ENCODE results near the gene ZNHIT3.
"Not testable (repeated sequence)": the region's sequence is repeated elsewhere in the genome, so short reads cannot be mapped to it uniquely, and the experiment has no call there.

ZNHIT3 gene

DNA sequence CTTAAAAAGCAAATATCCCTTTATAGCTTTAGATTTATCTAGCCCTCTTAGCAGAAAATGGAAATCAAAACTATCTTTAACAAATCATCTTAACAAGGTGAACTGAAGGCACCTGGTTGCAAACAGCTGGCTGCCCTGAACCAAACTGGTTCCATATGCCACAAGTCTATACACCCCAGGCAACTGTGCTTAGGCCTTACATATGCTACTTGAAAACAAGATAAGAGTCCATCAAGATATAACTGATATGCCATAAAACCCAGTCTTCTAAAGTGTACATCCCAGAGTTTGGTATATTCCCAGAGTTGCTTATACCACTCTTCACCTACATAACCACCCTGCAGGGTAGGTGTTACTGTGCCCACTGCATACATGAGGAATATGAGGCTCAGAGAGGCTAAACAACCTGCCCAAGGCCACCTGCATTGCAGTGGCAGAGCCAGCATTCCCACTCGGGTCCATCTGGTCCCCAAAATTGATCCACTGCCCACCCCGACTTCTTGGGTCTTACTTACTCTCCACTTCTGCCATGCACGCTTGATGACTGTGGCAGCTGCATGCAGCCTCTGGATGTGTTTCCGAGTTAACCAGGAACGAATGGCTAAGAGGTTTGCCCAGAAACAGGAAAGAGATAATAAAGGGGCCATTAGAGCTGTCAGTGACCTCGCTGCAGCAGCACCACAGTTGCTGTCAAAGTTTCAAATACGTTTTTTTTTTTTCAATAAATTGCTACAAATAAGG, 12.2 kb downstream of the ZNHIT3 start:
- DNase-seq (ENCODE audit: low spot score), result no peak
- no peak overlapping the region for H3K27ac Mint-ChIP-seq
- H3K4me1 Mint-ChIP-seq (ENCODE audit: low read depth), result no peaks in the 10 kb centered on the region
- no peaks in the 10 kb centered on the region for H3K27me3 Mint-ChIP-seq (ENCODE audit: low read depth)
- H3K36me3 Mint-ChIP-seq (ENCODE audit: low read depth), result peaks cover 38% of the 10 kb centered on the region
- H3K9me3 Mint-ChIP-seq, result no peaks in the 10 kb centered on the region
- no peak overlapping the region for H3K4me3 Mint-ChIP-seq

DNA sequence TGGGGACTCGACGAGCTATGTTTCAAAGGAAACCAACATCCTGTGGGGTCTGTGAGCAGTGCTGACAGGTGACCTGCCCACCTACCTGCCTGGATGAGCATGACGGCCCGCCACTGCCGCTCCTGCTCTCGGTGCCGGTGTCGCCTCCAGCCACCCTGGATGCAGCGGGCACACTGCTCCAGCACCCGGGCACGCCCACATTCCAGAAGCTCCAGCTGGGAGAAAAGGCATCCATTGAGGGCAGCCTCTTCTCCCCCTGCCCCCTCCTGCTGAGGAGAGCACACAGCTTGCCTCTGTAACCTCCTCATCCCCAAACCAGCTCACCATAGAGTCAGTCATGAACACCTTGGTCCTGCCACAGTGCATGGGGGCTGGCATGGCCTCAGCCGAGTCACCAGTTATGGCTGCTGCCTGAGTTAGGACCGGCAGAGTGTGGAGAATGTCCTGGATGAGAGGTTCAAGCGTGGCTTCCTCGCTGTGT, 14.3 kb downstream of the ZNHIT3 start:
- DNase-seq (ENCODE audit: low spot score), result no peak
- no peaks in the 10 kb centered on the region for H3K27me3 Mint-ChIP-seq (ENCODE audit: low read depth)
- H3K4me1 Mint-ChIP-seq (ENCODE audit: low read depth), result no peaks in the 10 kb centered on the region
- no peak overlapping the region for H3K27ac Mint-ChIP-seq
- peaks cover 35% of the 10 kb centered on the region for H3K36me3 Mint-ChIP-seq (ENCODE audit: low read depth)
- no peak overlapping the region for H3K4me3 Mint-ChIP-seq
- H3K9me3 Mint-ChIP-seq, result no peaks in the 10 kb centered on the region

GRCh38 chr17:36501351-36501750, 14.9 kb downstream of the ZNHIT3 start:
- Mint-ChIP-seq H3K9me3 (no peaks in the 10 kb centered on the region), H3K27ac (no peak overlapping the region), H3K4me1 (ENCODE audit: low read depth) (no peaks in the 10 kb centered on the region), H3K27me3 (ENCODE audit: low read depth) (no peaks in the 10 kb centered on the region), H3K36me3 (ENCODE audit: low read depth) (peaks cover 35% of the 10 kb centered on the region), H3K4me3 (no peak overlapping the region)
- no peak for DNase-seq (ENCODE audit: low spot score)

DNA sequence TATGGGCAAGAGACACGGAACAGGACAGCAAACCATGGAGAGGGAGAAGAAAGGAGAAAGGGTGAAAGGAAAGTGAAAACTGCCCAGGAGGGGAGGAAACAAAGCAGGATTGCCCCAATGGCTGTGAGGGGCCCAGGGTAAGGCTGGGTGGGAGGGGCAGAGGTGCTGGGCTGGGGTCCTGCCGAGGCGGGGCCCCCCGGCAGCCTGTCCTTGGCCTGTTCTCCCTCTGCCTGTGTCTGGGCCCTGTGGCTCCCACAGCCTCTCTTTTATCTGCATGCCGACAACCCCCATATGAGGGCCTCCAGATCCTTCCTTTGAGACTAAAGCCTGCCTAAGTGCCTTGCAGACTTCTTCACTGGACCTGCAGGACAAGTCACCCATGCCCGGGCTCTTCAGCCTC, 15.5 kb downstream of the ZNHIT3 start:
- H3K4me1 Mint-ChIP-seq (ENCODE audit: low read depth), result no peaks in the 10 kb centered on the region
- DNase-seq (ENCODE audit: low spot score), result no peak
- H3K9me3 Mint-ChIP-seq, result no peaks in the 10 kb centered on the region
- H3K27me3 Mint-ChIP-seq (ENCODE audit: low read depth), result no peaks in the 10 kb centered on the region
- H3K27ac Mint-ChIP-seq, result no peak overlapping the region
- H3K36me3 Mint-ChIP-seq (ENCODE audit: low read depth), result peaks cover 41% of the 10 kb centered on the region
- no peak overlapping the region for H3K4me3 Mint-ChIP-seq

DNA sequence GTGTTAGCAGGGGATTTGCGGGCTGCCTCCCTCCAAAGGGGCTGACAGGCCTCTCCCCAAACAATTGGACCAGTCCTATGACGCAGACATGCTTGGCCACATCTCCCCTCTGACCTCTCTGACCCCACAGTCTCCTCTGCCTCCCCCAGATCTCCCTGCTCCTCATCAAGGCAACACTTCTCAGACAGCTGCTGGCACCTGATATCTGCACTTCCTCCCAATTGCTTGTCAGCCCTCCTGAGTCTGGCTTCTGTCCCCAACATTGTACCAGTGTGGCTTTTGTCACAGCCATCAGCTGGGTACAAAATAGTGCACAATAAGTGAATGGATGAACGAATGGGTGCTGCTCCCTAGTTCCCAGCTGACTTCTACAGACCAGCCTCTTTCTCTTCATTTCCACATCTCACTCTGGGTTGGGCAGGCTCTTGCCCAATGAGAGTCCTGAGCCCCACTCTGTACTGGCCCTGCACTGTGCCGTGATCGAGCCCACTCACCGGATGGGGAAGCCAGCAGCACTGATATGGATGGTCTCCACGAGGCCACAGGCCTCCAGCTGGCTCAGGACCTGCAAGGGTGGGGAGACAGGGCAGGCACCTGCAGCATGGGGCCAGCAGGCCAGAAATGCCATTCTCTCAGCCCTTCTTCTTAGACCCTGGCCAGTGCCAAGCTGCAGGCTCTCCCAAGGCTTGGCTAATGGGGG, 17.1 kb downstream of the ZNHIT3 start:
- H3K27ac Mint-ChIP-seq, result no peak overlapping the region
- no peak overlapping the region for H3K4me3 Mint-ChIP-seq
- no peaks in the 10 kb centered on the region for H3K4me1 Mint-ChIP-seq (ENCODE audit: low read depth)
- no peak for DNase-seq (ENCODE audit: low spot score)
- no peaks in the 10 kb centered on the region for H3K9me3 Mint-ChIP-seq
- peaks cover 39% of the 10 kb centered on the region for H3K36me3 Mint-ChIP-seq (ENCODE audit: low read depth)
- H3K27me3 Mint-ChIP-seq (ENCODE audit: low read depth), result no peaks in the 10 kb centered on the region

DNA sequence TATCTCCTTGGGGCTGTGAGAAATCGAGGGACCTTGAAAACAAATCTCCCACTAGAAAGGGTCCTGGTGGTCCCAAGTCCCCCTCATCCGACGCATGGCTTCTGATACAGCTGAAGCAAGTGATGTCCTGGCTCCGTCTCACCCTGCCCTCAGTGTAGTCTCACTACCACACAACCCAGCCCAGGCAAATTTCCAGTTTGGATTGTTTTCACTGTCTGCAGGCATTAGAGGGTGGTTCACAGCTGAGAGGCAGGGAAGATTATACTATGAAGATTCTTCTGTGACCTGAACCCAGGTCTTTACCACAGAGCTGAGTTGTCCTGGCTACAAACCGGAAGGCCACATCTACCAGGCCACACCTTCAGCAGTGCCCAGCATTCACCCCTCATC, 17.7 kb downstream of the ZNHIT3 start:
- H3K4me1 Mint-ChIP-seq (ENCODE audit: low read depth), result no peaks in the 10 kb centered on the region
- H3K4me3 Mint-ChIP-seq, result no peak overlapping the region
- H3K27ac Mint-ChIP-seq, result no peak overlapping the region
- H3K9me3 Mint-ChIP-seq, result no peaks in the 10 kb centered on the region
- DNase-seq (ENCODE audit: low spot score), result no peak
- no peaks in the 10 kb centered on the region for H3K27me3 Mint-ChIP-seq (ENCODE audit: low read depth)
- H3K36me3 Mint-ChIP-seq (ENCODE audit: low read depth), result peaks cover 40% of the 10 kb centered on the region

DNA sequence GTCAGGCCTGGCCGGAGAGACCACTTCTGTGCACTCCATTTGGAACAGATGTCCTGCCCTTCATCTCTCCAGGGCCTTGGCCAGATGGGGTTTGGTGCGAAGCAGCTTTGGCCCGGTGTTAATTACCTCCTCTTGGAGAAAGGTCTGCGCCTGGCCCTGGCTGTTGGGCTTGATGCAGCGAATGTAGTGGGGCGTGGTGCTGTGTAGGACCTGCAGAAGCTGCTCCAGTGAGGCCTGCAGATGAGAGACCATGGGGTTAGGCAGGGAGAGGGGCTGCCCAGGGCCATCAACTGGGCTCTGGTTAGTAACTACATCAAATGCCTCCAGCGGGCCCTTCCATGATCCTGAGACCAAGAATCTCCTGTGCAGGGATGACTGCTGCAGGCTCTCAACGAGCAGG, 18.7 kb downstream of the ZNHIT3 start:
- no peaks in the 10 kb centered on the region for H3K4me1 Mint-ChIP-seq (ENCODE audit: low read depth)
- DNase-seq (ENCODE audit: low spot score), result no peak
- H3K9me3 Mint-ChIP-seq, result no peaks in the 10 kb centered on the region
- no peak overlapping the region for H3K4me3 Mint-ChIP-seq
- no peak overlapping the region for H3K27ac Mint-ChIP-seq
- H3K27me3 Mint-ChIP-seq (ENCODE audit: low read depth), result no peaks in the 10 kb centered on the region
- peaks cover 46% of the 10 kb centered on the region for H3K36me3 Mint-ChIP-seq (ENCODE audit: low read depth)

DNA sequence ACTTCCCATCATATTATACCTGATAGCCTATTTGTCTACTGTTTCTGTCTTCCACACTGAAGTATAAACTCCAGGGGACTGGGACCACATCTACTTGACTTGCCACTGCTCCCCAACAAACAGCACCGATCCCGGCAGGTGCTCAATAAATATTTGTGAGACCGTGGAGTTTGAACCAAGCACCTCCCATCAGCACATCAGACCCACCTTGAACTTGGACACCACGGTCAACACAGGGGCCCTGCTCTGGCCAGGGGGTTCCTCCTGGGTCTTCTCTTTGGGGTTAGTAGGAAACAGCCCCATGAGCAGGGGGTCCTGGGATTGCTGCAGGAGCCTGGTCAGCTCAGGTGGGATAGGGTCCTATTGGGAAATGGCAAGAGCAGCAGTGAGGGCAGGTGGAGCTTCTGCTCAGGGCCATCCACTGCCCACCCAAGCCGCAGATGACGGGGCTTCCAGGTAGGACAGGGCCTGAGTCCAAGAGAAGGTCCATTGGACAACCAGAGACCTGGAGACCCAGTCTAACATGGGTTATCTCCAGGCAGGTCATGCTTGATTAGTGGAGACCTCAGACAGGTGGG, 19.9 kb downstream of the ZNHIT3 start:
- no peak overlapping the region for H3K4me3 Mint-ChIP-seq
- H3K27ac Mint-ChIP-seq, result no peak overlapping the region
- no peaks in the 10 kb centered on the region for H3K27me3 Mint-ChIP-seq (ENCODE audit: low read depth)
- DNase-seq (ENCODE audit: low spot score), result no peak
- no peaks in the 10 kb centered on the region for H3K9me3 Mint-ChIP-seq
- H3K4me1 Mint-ChIP-seq (ENCODE audit: low read depth), result no peaks in the 10 kb centered on the region
- peaks cover 51% of the 10 kb centered on the region for H3K36me3 Mint-ChIP-seq (ENCODE audit: low read depth)

DNA sequence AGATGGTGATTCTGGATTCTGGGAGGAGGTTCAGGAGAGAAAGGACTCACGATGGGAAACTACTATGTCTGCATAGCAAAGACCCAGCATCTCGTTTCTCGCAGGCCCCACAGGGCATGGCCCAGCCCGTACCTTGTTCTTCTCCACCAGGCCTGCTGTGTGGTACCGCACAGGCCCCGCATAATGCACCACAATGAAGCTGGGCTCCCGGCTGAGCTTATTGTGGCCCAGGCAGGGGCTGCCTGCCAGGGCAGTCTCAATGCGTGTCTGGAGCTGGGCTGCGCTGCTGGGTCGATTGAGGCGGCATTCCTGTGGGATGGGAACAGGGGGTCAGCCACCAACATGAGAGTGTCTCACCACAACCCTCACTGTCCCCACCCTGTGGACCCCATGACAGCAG, 20.4 kb downstream of the ZNHIT3 start:
- no peaks in the 10 kb centered on the region for H3K27me3 Mint-ChIP-seq (ENCODE audit: low read depth)
- no peak for DNase-seq (ENCODE audit: low spot score)
- H3K36me3 Mint-ChIP-seq (ENCODE audit: low read depth), result peaks cover 49% of the 10 kb centered on the region
- H3K4me1 Mint-ChIP-seq (ENCODE audit: low read depth), result no peaks in the 10 kb centered on the region
- H3K27ac Mint-ChIP-seq, result no peak overlapping the region
- no peak overlapping the region for H3K4me3 Mint-ChIP-seq
- H3K9me3 Mint-ChIP-seq, result no peaks in the 10 kb centered on the region

DNA sequence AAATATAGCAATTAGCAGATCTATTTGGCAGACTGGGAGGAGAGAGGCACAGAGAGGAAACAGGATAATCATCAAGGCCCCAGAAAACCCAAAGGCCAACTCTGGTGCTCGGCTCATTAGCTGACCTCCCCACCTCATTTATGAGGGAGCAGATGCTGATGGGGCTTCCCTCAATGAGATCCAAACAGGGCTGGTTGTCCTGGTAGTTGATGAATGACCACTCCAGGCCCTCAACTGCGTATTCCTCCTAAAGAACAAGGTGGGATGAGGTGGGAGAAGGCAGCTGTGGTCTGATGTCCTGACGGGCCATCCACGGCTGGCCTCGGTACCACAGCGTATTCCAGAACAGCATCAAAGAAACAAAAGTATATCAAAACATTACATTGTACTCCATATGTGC, 20.8 kb downstream of the ZNHIT3 start:
- Mint-ChIP-seq H3K9me3 (no peaks in the 10 kb centered on the region), H3K27ac (no peak overlapping the region), H3K4me3 (no peak overlapping the region), H3K4me1 (ENCODE audit: low read depth) (no peaks in the 10 kb centered on the region), H3K27me3 (ENCODE audit: low read depth) (no peaks in the 10 kb centered on the region), H3K36me3 (ENCODE audit: low read depth) (peaks cover 48% of the 10 kb centered on the region)
- DNase-seq (ENCODE audit: low spot score), result no peak

GRCh38 chr17:36508439-36508838, 22.0 kb downstream of the ZNHIT3 start:
- not testable (repeated sequence) for H3K27me3 Mint-ChIP-seq (ENCODE audit: low read depth); H3K4me3 Mint-ChIP-seq; H3K27ac Mint-ChIP-seq; DNase-seq (ENCODE audit: low spot score); H3K9me3 Mint-ChIP-seq; H3K4me1 Mint-ChIP-seq (ENCODE audit: low read depth)
- peaks cover 49% of the 10 kb centered on the region for H3K36me3 Mint-ChIP-seq (ENCODE audit: low read depth)

DNA sequence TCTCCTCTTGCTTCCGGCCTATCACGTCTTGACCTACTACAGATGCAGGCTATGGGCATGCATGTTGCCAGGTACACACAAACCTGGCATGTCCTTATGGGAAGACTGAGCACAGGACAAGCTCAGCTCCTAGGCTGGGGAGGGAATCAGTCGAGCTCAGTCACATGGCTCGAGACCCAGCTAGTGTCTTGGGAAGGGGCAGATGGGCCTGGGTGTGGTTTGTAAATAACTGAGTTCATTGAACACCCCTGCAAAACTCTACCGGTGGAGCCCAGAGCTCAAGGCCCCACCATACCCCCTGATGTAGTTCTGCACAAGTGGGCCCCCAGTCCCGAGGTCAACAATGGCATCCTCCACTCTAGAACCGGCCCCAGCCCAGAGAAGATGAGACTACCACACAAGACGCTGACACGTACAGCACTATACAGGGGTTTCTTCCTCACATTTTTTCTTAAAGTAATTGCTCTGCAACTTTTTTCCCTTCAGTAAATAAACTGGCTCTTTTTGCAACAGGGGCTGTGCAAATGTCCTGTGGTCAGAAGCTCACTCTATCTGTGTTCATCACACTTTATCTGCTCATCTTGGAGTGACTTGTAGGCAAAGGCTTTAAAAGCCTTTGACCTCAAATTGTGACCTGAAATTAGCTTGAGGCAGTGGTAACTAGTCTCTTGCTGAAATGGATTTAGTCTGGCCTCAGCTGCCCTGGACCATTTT, 22.9 kb downstream of the ZNHIT3 start:
- Mint-ChIP-seq H3K36me3 (ENCODE audit: low read depth) (peaks cover 42% of the 10 kb centered on the region), H3K27ac (no peak overlapping the region), H3K4me3 (no peak overlapping the region), H3K4me1 (ENCODE audit: low read depth) (no peaks in the 10 kb centered on the region), H3K9me3 (no peaks in the 10 kb centered on the region), H3K27me3 (ENCODE audit: low read depth) (no peaks in the 10 kb centered on the region)
- DNase-seq (ENCODE audit: low spot score), result no peak

- Mint-ChIP-seq H3K4me1 (ENCODE audit: low read depth) (no peaks in the 10 kb centered on the region), H3K4me3 (no peak overlapping the region), H3K9me3 (no peaks in the 10 kb centered on the region), H3K27me3 (ENCODE audit: low read depth) (no peaks in the 10 kb centered on the region), H3K36me3 (ENCODE audit: low read depth) (peaks cover 39% of the 10 kb centered on the region), H3K27ac (no peak overlapping the region)
- no peak for DNase-seq (ENCODE audit: low spot score)
Measured at GRCh38 chr17:36510636-36511035, 24.2 kb downstream of the ZNHIT3 start.

DNA sequence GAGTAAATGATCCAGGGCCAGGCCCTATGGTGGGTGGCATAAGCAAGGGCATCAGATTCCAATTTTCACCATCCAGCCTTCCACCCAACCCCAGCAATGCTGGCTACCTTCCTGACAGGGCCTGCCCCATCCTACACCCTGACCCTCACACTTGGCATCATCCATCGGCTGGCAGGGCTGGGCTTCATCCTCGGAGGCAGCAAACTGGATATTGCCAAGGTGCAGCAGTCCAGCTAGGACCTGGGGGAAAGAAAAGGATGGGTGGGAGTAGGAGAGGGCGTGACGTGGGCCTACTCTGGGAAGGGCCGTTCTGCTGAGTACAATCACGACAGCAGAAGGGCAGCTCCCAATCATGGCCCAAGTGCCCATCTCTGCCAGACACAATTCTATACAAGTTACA, 24.7 kb downstream of the ZNHIT3 start:
- no peak overlapping the region for H3K4me3 Mint-ChIP-seq
- H3K36me3 Mint-ChIP-seq (ENCODE audit: low read depth), result peaks cover 38% of the 10 kb centered on the region
- H3K27me3 Mint-ChIP-seq (ENCODE audit: low read depth), result no peaks in the 10 kb centered on the region

More for the DNA sequence above, 24.7 kb downstream of the ZNHIT3 start:
- no peak overlapping the region for H3K27ac Mint-ChIP-seq
- H3K9me3 Mint-ChIP-seq, result no peaks in the 10 kb centered on the region
- no peak for DNase-seq (ENCODE audit: low spot score)
- H3K4me1 Mint-ChIP-seq (ENCODE audit: low read depth), result no peaks in the 10 kb centered on the region
